Fibroblast of lung (primary cell): Measurements from ENCODE around the gene SOX15.

Source experiments
- EZH2 ChIP-seq: IDR thresholded peaks from 2 replicates; pipeline ENCODE4 v1.5.1; 2012; ENCODE audit warnings: low read length, control low read depth, mild to moderate bottlenecking; ENCODE audit errors: missing control alignments
- TF ChIP-seq, protein P1 (sequence below), 2 donors: IDR thresholded peaks in 1 of 2; conservative IDR thresholded peaks in 1 of 2; 1 replicate in 1 of 2; 2 replicates in 1 of 2; pipeline ENCODE4 v1.5.1; 2011 to 2012; ENCODE audit warnings: low read length in 2 of 2, control low read depth in 1 of 2, inconsistent platforms in 1 of 2, low read depth in 1 of 2, mild to moderate bottlenecking in 1 of 2

DNA sequence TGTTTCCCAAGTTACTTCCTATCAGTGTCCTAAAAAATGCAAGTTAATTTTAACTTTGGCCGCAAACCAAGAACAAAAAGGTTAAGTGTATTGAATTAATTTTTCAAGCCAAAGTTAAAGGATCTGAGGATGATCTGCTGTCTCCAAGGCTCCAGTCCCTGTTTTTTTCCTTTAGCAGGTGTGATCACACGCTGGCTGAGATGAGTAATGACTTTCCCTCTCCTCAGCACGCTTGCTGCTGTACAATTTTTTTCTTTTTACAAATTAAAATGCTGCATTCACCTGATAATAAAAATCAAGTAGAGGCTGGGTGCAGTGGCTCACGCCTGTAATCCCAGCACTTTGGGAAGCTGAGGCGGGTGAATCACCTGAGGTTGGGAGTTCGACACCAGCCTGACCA lies 45.0 kb downstream of the SOX15 start:
- TF ChIP-seq EZH2: no peak
- TF ChIP-seq, protein P1, sequence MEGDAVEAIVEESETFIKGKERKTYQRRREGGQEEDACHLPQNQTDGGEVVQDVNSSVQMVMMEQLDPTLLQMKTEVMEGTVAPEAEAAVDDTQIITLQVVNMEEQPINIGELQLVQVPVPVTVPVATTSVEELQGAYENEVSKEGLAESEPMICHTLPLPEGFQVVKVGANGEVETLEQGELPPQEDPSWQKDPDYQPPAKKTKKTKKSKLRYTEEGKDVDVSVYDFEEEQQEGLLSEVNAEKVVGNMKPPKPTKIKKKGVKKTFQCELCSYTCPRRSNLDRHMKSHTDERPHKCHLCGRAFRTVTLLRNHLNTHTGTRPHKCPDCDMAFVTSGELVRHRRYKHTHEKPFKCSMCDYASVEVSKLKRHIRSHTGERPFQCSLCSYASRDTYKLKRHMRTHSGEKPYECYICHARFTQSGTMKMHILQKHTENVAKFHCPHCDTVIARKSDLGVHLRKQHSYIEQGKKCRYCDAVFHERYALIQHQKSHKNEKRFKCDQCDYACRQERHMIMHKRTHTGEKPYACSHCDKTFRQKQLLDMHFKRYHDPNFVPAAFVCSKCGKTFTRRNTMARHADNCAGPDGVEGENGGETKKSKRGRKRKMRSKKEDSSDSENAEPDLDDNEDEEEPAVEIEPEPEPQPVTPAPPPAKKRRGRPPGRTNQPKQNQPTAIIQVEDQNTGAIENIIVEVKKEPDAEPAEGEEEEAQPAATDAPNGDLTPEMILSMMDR (conservative IDR thresholded peaks at IDR 0.05 in 1 of 2, IDR thresholded peaks at IDR 0.05 in 1 of 2; ENCODE audit: low read depth in 1 of 2, low read length in 2 of 2): no peak
